Medulla oblongata (tissue), 1 donor: ENCODE data around the gene GARRE1.

Source experiments
- DNase-seq: peaks from one replicate; pipeline ENCODE4 v3.0.0-alpha.2; 2015; ENCODE audit errors: extremely low spot score

Gene GARRE1

GRCh38 chr19:34288381-34288780 lies 34.0 kb downstream of the GARRE1 start:
- DNase-seq, result no peak

GRCh38 chr19:34291235-34291634 lies 36.9 kb downstream of the GARRE1 start:
- DNase-seq, result no peak

- no peak for DNase-seq
These were observed 40.7 kb downstream of the GARRE1 start for GRCh38 chr19:34295103-34295502.

- DNase-seq, result no peak
These were observed 44.7 kb downstream of the GARRE1 start for GRCh38 chr19:34298891-34299520.

GRCh38 chr19:34299576-34299975 lies 45.2 kb downstream of the GARRE1 start:
- no peak for DNase-seq

GRCh38 chr19:34300380-34300779 lies 46.0 kb downstream of the GARRE1 start:
- DNase-seq, result no peak

GRCh38 chr19:34300962-34301361 lies 46.6 kb downstream of the GARRE1 start:
- DNase-seq, result no peak
